DND-41 (cell line): ENCODE results near the gene ARNT2.

Experiments
- ATAC-seq: fragments of 200-7000 bp; cut with Tn5 transposase; 3 replicates; pipeline ENCODE4 v1.9.1; 2021; ENCODE audit warnings: low read depth; ENCODE audit not compliant: insufficient read depth
- DNase-seq: peaks from one replicate; pipeline ENCODE4 v3.0.0-alpha.2; 2020
- H2AFZ ChIP-seq: 2 replicates; pipeline ENCODE4 v1.6.0; 2012; ENCODE audit warnings: low read depth, low read length
- H3K27ac ChIP-seq: 2 replicates; pipeline ENCODE4 v1.5.1; 2012; ENCODE audit warnings: low read length, inconsistent platforms
- H3K27me3 ChIP-seq: fragments of 200-600 bp; sonication (generic); 2 replicates; pipeline ENCODE4 v1.6.0; 2012; ENCODE audit warnings: low read length, mild to moderate bottlenecking, inconsistent platforms; ENCODE audit not compliant: insufficient read depth, poor library complexity
- H3K36me3 ChIP-seq: 2 replicates; pipeline ENCODE4 v1.5.1; 2012; ENCODE audit warnings: low read length, inconsistent platforms; ENCODE audit not compliant: insufficient read depth
- H3K4me1 ChIP-seq: 2 replicates; pipeline ENCODE4 v1.5.1; 2012; ENCODE audit warnings: mild to moderate bottlenecking, low read length; ENCODE audit not compliant: insufficient read depth
- H3K4me2 ChIP-seq: 2 replicates; pipeline ENCODE4 v1.6.0; 2012; ENCODE audit warnings: mild to moderate bottlenecking, moderate library complexity, low read length, inconsistent platforms; ENCODE audit not compliant: insufficient read depth
- H3K4me3 ChIP-seq, 2 experiments: fragments of 200-600 bp in 1 of 2; shearing (Covaris generic) in 1 of 2; 2 replicates each; pipeline ENCODE4 v1.5.1; 2012 to 2016; ENCODE audit warnings: inconsistent platforms in 2 of 2, low read length in 2 of 2, mild to moderate bottlenecking in 2 of 2, low read depth in 1 of 2, moderate library complexity in 1 of 2
- H3K79me2 ChIP-seq: 2 replicates; pipeline ENCODE4 v1.6.0; 2012; ENCODE audit warnings: low read length, inconsistent platforms; ENCODE audit not compliant: insufficient read depth
- H3K9ac ChIP-seq: 2 replicates; pipeline ENCODE4 v1.6.0; 2012; ENCODE audit warnings: low read depth, mild to moderate bottlenecking, inconsistent platforms, low read length, moderate library complexity
- H3K9me3 ChIP-seq: 2 replicates; pipeline ENCODE4 v1.5.1; 2012; ENCODE audit warnings: low read length, moderate library complexity, mild to moderate bottlenecking, inconsistent platforms; ENCODE audit not compliant: insufficient read depth, severe bottlenecking
- H4K20me1 ChIP-seq: 2 replicates; pipeline ENCODE4 v1.6.0; 2012; ENCODE audit warnings: low read length; ENCODE audit not compliant: insufficient read depth
- EZH2 ChIP-seq: IDR thresholded peaks from 3 replicates; pipeline ENCODE4 v1.6.1; 2012; ENCODE audit warnings: borderline replicate concordance, low read depth, mild to moderate bottlenecking, moderate library complexity, low read length, inconsistent platforms; ENCODE audit not compliant: severe bottlenecking
- TF ChIP-seq, protein P1 (sequence below): IDR thresholded peaks from 2 replicates; pipeline ENCODE4 v1.5.1; 2012; ENCODE audit warnings: borderline replicate concordance, low read length, moderate library complexity, mild to moderate bottlenecking; ENCODE audit not compliant: poor library complexity, severe bottlenecking; ENCODE audit errors: extremely low read depth

ARNT2 gene

DNA sequence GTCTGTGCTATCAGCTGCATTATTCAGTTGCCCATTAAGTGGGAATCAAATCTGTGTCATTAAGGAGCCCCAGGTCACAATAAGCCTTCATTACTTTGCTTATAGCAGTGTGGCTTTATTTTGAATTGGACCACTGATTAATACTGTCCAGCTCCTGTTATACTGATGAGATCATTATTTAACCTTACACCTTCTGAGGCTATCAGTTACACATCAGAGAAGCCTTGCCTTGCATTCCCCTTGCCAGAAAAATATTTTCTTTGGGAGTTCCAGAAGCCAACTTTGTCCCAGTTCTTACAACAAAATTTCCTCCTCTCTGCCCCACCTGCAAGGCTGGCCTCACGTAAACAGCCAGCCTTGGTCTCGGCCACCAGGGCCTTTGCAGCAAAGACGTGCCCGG is 29.7 kb upstream of the ARNT2 start:
- Histone ChIP-seq H3K4me2 (no peak overlapping the region), H3K4me1 (no peaks in the 10 kb centered on the region), H3K79me2 (no peaks in the 10 kb centered on the region), H3K9ac (no peak overlapping the region), H4K20me1 (no peaks in the 10 kb centered on the region), H2AFZ (no peak overlapping the region), H3K27me3 (no peaks in the 10 kb centered on the region), H3K9me3 (no peaks in the 10 kb centered on the region), H3K36me3 (no peaks in the 10 kb centered on the region), H3K4me3 (no peak overlapping the region), H3K27ac (no peak overlapping the region)
- no peak for DNase-seq
- no peak for ATAC-seq
- TF ChIP-seq, protein P1, sequence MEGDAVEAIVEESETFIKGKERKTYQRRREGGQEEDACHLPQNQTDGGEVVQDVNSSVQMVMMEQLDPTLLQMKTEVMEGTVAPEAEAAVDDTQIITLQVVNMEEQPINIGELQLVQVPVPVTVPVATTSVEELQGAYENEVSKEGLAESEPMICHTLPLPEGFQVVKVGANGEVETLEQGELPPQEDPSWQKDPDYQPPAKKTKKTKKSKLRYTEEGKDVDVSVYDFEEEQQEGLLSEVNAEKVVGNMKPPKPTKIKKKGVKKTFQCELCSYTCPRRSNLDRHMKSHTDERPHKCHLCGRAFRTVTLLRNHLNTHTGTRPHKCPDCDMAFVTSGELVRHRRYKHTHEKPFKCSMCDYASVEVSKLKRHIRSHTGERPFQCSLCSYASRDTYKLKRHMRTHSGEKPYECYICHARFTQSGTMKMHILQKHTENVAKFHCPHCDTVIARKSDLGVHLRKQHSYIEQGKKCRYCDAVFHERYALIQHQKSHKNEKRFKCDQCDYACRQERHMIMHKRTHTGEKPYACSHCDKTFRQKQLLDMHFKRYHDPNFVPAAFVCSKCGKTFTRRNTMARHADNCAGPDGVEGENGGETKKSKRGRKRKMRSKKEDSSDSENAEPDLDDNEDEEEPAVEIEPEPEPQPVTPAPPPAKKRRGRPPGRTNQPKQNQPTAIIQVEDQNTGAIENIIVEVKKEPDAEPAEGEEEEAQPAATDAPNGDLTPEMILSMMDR, result no peak
- no peak for TF ChIP-seq EZH2

DNA sequence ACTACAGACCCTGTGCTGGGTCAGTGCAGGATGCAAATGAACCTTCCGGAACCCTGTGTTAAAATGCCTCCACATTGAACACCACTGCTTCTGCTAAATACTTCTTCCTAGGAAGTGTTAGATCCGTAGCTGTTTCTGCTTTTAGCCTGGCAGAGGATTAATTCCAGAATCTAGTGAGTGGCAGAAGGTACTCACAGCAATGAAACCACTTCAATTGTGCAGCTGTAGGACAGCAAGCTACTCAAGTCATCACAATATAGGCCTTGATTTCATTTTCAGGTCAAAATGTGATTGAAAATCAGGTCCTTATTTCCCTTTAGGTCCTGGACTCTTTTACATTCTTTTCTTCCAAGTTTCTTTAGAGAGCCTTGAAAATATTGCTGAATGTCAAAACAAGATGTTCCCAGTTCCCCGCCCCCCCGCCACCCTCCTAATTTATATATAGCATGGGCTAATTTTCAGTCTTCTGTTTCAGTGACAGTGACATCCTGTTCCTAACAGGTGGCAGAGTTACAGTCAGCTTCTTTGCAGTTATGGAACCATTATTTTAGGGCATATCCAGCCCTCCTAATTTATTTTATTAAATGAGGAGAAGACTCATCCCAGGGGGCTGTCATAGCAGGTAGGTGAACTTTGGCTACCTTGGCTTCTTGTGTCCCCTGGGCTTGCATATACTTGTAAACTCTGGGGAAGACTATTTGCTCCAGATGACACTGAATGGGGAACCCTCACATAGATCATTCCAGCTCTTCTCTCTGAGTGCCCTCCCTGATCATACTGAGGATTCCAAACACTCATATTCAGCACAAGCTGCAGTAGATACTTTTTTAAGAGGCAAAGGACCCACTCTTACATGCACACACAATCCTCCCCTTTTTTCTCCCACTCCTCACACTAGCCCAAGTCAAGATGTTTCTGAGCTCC is 28.0 kb upstream of the ARNT2 start:
- H3K4me3 ChIP-seq, result no peak overlapping the region
- no peaks in the 10 kb centered on the region for H3K27me3 ChIP-seq
- H3K4me2 ChIP-seq, result no peak overlapping the region
- no peak overlapping the region for H3K27ac ChIP-seq
- H3K9ac ChIP-seq, result no peak overlapping the region
- H4K20me1 ChIP-seq, result no peaks in the 10 kb centered on the region
- TF ChIP-seq EZH2, result no peak
- TF ChIP-seq, protein P1, result no peak
- H2AFZ ChIP-seq, result no peak overlapping the region
- no peaks in the 10 kb centered on the region for H3K9me3 ChIP-seq
- H3K4me1 ChIP-seq, result no peaks in the 10 kb centered on the region
- DNase-seq, result no peak
- no peak for ATAC-seq
- H3K36me3 ChIP-seq, result no peaks in the 10 kb centered on the region
- H3K79me2 ChIP-seq, result no peaks in the 10 kb centered on the region

DNA sequence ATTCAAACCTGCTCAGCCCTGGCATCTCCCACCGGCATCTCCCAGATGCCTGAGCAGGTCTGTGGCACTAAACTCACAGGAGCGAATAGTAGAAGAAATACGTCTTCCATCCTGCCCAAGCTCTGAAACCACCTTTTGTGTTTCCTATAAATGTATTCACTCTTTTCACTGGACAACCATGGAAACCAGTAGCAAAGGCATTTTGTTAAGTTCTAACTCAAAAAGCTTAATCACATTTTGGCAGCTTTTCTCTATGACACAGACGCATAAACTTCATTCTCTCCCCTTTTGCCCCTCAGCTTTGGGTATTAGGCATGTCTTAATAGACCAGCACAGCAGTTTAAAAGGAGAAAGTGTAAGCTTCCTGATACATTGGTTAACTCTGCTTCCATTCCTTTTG is 24.5 kb upstream of the ARNT2 start:
- TF ChIP-seq EZH2, result no peak
- TF ChIP-seq, protein P1, result no peak
- H3K4me2 ChIP-seq, result no peak overlapping the region
- H2AFZ ChIP-seq, result no peak overlapping the region

More for the DNA sequence above, 24.5 kb upstream of the ARNT2 start:
- H3K36me3 ChIP-seq, result no peaks in the 10 kb centered on the region
- no peak for ATAC-seq
- H3K79me2 ChIP-seq, result no peaks in the 10 kb centered on the region
- DNase-seq, result no peak
- no peak overlapping the region for H3K9ac ChIP-seq
- H3K4me3 ChIP-seq, result no peak overlapping the region
- no peaks in the 10 kb centered on the region for H3K9me3 ChIP-seq
- no peaks in the 10 kb centered on the region for H3K4me1 ChIP-seq
- H4K20me1 ChIP-seq, result no peaks in the 10 kb centered on the region
- no peak overlapping the region for H3K27ac ChIP-seq
- no peaks in the 10 kb centered on the region for H3K27me3 ChIP-seq
